ENCODE measurements around the gene DHFR. TPM values are rescaled to one million over a fixed set of nuclear protein-coding genes. Genes with fewer than 3 reads are reported as not detected.

DHFR gene
- total RNA-seq, 2 donors from 2014 or later, result 26.5 to 77.7 TPM

GRCh38 chr5:80655231-80655774 is 520 bp upstream of the DHFR start:
- Histone ChIP-seq H3K36me3 (no peaks in the 10 kb centered on the region), H3K4me1 (no peaks in the 10 kb centered on the region), H3K4me3 (peak overlapping the region; percentile 83), H3K9me3 (no peaks in the 10 kb centered on the region), H3K27ac (peak overlapping the region; percentile 99), H3K27me3 (no peaks in the 10 kb centered on the region), H3K9ac (ENCODE audit: low read depth in 2 of 2, low read length in 2 of 2) (peak overlapping the region in 1 of 2 donors; percentile 58)
- intact Hi-C loops (cut with DNase I), result loop anchor here (5.0 kb wide), 1 partner anchor 173 kb away; no protein-coding TSS in a partner anchor
- no peak for TF ChIP-seq CTCF (IDR thresholded peaks at IDR 0.05)
- DNase-seq, result no peak

GRCh38 chr5:80654054-80654390 is 761 bp downstream of the DHFR start:
- no peak for TF ChIP-seq CTCF (IDR thresholded peaks at IDR 0.05)
- peak; percentile 71 for DNase-seq
- H3K27ac ChIP-seq, result peak overlapping the region; percentile 99
- H3K4me3 ChIP-seq, result peak overlapping the region; percentile 83
- intact Hi-C loops (cut with DNase I), result no loop called here
- no peaks in the 10 kb centered on the region for H3K36me3 ChIP-seq
- H3K4me1 ChIP-seq, result no peaks in the 10 kb centered on the region
- H3K27me3 ChIP-seq, result no peaks in the 10 kb centered on the region
- peak overlapping the region in 1 of 2 donors; percentile 51 for H3K9ac ChIP-seq (ENCODE audit: low read depth in 2 of 2, low read length in 2 of 2)
- no peaks in the 10 kb centered on the region for H3K9me3 ChIP-seq

GRCh38 chr5:80653502-80653901 is 1.3 kb downstream of the DHFR start:
- no peak for TF ChIP-seq CTCF (IDR thresholded peaks at IDR 0.05)
- DNase-seq, result peak; percentile 29
- Histone ChIP-seq H3K27ac (peak overlapping the region; percentile 99), H3K9me3 (no peaks in the 10 kb centered on the region), H3K4me3 (peak overlapping the region; percentile 83), H3K27me3 (no peaks in the 10 kb centered on the region), H3K36me3 (no peaks in the 10 kb centered on the region), H3K4me1 (no peaks in the 10 kb centered on the region), H3K9ac (ENCODE audit: low read depth in 2 of 2, low read length in 2 of 2) (peak overlapping the region in 1 of 2 donors; percentile 51)
- intact Hi-C loops (cut with DNase I), result no loop called here

GRCh38 chr5:80646926-80647325 is 7.9 kb downstream of the DHFR start:
- no peaks in the 10 kb centered on the region for H3K36me3 ChIP-seq

GRCh38 chr5:80644900-80645299 is 9.9 kb downstream of the DHFR start:
- Histone ChIP-seq H3K4me3 (no peak overlapping the region), H3K36me3 (no peaks in the 10 kb centered on the region), H3K4me1 (no peaks in the 10 kb centered on the region), H3K9ac (ENCODE audit: low read depth in 2 of 2, low read length in 2 of 2) (no peak overlapping the region), H3K27me3 (no peaks in the 10 kb centered on the region), H3K9me3 (no peaks in the 10 kb centered on the region), H3K27ac (no peak overlapping the region)
- intact Hi-C loops (cut with DNase I), result no loop called here
- no peak for TF ChIP-seq CTCF (IDR thresholded peaks at IDR 0.05)
- DNase-seq, result no peak

More at GRCh38 chr5:80646926-80647325, 7.9 kb downstream of the DHFR start:
- Histone ChIP-seq H3K4me3 (no peak overlapping the region), H3K27me3 (no peaks in the 10 kb centered on the region), H3K9ac (ENCODE audit: low read depth in 2 of 2, low read length in 2 of 2) (no peak overlapping the region), H3K9me3 (no peaks in the 10 kb centered on the region), H3K4me1 (no peaks in the 10 kb centered on the region), H3K27ac (no peak overlapping the region)
- no peak for TF ChIP-seq CTCF (IDR thresholded peaks at IDR 0.05)
- no peak for DNase-seq
- intact Hi-C loops (cut with DNase I), result no loop called here

Data from colonic mucosa (tissue), 4 donors.